Left kidney (tissue), 2 donors: ENCODE measurements around the gene WNT9A. TPM values are rescaled to one million over a fixed set of nuclear protein-coding genes. Genes with fewer than 3 reads are reported as not detected.
"Not testable (repeated sequence)": the region's sequence is repeated elsewhere in the genome, so short reads cannot be mapped to it uniquely, and the experiment has no call there.

Source experiments
- DNase-seq: peaks from one replicate; pipeline ENCODE4 v3.0.0-alpha.2; 2013
- polyA plus RNA-seq: library from polyadenylated mRNA; unstranded; fragments of 120-200 nt; gene quantifications from one replicate; pipeline ENCODE4 v1.2.1, GENCODE V29; 2013; ENCODE audit not compliant: insufficient read length

Gene WNT9A
- polyA plus RNA-seq, 1 donor: 1.3 TPM

- DNase-seq: no peak
Measured at GRCh38 chr1:227910511-227911153, 37.1 kb downstream of the WNT9A start.

- DNase-seq: not testable (repeated sequence)
Measured at GRCh38 chr1:227909923-227910328, 37.8 kb downstream of the WNT9A start.

- no peak for DNase-seq
Measured at GRCh38 chr1:227909188-227909587, 38.5 kb downstream of the WNT9A start.

GRCh38 chr1:227908359-227908758 is 39.4 kb downstream of the WNT9A start:
- DNase-seq: no peak

- no peak for DNase-seq
Measured at GRCh38 chr1:227907439-227908015, 40.2 kb downstream of the WNT9A start.

- DNase-seq: no peak
Measured at GRCh38 chr1:227906550-227907071, 41.1 kb downstream of the WNT9A start.

- no peak for DNase-seq
Measured at GRCh38 chr1:227905573-227906487, 41.9 kb downstream of the WNT9A start.

- no peak for DNase-seq
Measured at GRCh38 chr1:227904541-227905335, 43.0 kb downstream of the WNT9A start.

- DNase-seq: no peak
Measured at GRCh38 chr1:227903614-227904501, 43.9 kb downstream of the WNT9A start.

GRCh38 chr1:227903061-227903521 is 44.6 kb downstream of the WNT9A start:
- DNase-seq: no peak

GRCh38 chr1:227902641-227902990 is 45.1 kb downstream of the WNT9A start:
- no peak for DNase-seq

- DNase-seq: no peak
Measured at GRCh38 chr1:227901906-227902640, 45.7 kb downstream of the WNT9A start.

GRCh38 chr1:227901239-227901905 is 46.4 kb downstream of the WNT9A start:
- no peak for DNase-seq

GRCh38 chr1:227900571-227901051 is 47.1 kb downstream of the WNT9A start:
- DNase-seq: no peak

- no peak for DNase-seq
Measured at GRCh38 chr1:227899820-227900449, 47.8 kb downstream of the WNT9A start.

- no peak for DNase-seq
Measured at GRCh38 chr1:227899141-227899819, 48.5 kb downstream of the WNT9A start.

GRCh38 chr1:227898502-227899140 is 49.1 kb downstream of the WNT9A start:
- DNase-seq: no peak
